Stimulated activated CD8-positive, alpha-beta memory T cell treated with anti-CD3 and anti-CD28 coated beads, Interleukin-4, amount 100 ng/mL, for 48 hours (primary cell): Measurements from ENCODE around the gene NR6A1.

ENCODE experiments used
- DNase-seq: peaks from one replicate; pipeline ENCODE4 v3.0.0-alpha.2; 2020

The NR6A1 gene

GRCh38 chr9:124720429-124721108, 50.5 kb downstream of the NR6A1 start:
- no peak for DNase-seq

- no peak for DNase-seq
Measured at GRCh38 chr9:124718928-124719327, 52.2 kb downstream of the NR6A1 start.

- DNase-seq: no peak
Measured at GRCh38 chr9:124717597-124717996, 53.5 kb downstream of the NR6A1 start.

GRCh38 chr9:124716808-124717207, 54.3 kb downstream of the NR6A1 start:
- DNase-seq: peak; percentile 26

- DNase-seq: no peak
Measured at GRCh38 chr9:124710766-124711165, 60.3 kb downstream of the NR6A1 start.

- DNase-seq: no peak
Measured at GRCh38 chr9:124709292-124709690, 61.8 kb downstream of the NR6A1 start.

- no peak for DNase-seq
Measured at GRCh38 chr9:124708633-124709291, 62.3 kb downstream of the NR6A1 start.

- no peak for DNase-seq
Measured at GRCh38 chr9:124708074-124708473, 63.0 kb downstream of the NR6A1 start.

GRCh38 chr9:124707666-124708065, 63.4 kb downstream of the NR6A1 start:
- DNase-seq: no peak

GRCh38 chr9:124706685-124707084, 64.4 kb downstream of the NR6A1 start:
- no peak for DNase-seq

GRCh38 chr9:124699575-124699974, 71.5 kb downstream of the NR6A1 start:
- no peak for DNase-seq

- no peak for DNase-seq
Measured at GRCh38 chr9:124698265-124698664, 72.8 kb downstream of the NR6A1 start.

- no peak for DNase-seq
Measured at GRCh38 chr9:124697326-124698200, 73.5 kb downstream of the NR6A1 start.

GRCh38 chr9:124696101-124696500, 75.0 kb downstream of the NR6A1 start:
- no peak for DNase-seq

- DNase-seq: no peak
Measured at GRCh38 chr9:124695280-124695890, 75.7 kb downstream of the NR6A1 start.

- DNase-seq: no peak
Measured at GRCh38 chr9:124694414-124695279, 76.5 kb downstream of the NR6A1 start.

GRCh38 chr9:124693403-124693802, 77.7 kb downstream of the NR6A1 start:
- DNase-seq: no peak

- no peak for DNase-seq
Measured at GRCh38 chr9:124688238-124688904, 82.7 kb downstream of the NR6A1 start.

GRCh38 chr9:124686918-124687317, 84.2 kb downstream of the NR6A1 start:
- no peak for DNase-seq

- DNase-seq: no peak
Measured at GRCh38 chr9:124685217-124685616, 85.9 kb downstream of the NR6A1 start.

- DNase-seq: no peak
Measured at GRCh38 chr9:124684169-124684568, 86.9 kb downstream of the NR6A1 start.

GRCh38 chr9:124683043-124683442, 88.1 kb downstream of the NR6A1 start:
- no peak for DNase-seq
